Hepatocyte (in vitro differentiated cells): ENCODE data around the gene CPVL. TPM values are rescaled to one million over a fixed set of nuclear protein-coding genes. Genes with fewer than 3 reads are reported as not detected.

Source experiments
- DNase-seq: peaks from one replicate; pipeline ENCODE4 v3.0.0-alpha.2; 2016; ENCODE audit warnings: low spot score
- H2AFZ ChIP-seq: fragments of 200-600 bp; sonication (generic); 2 replicates; pipeline ENCODE4 v1.6.0; 2016; ENCODE audit warnings: antibody characterized with exemption, mild to moderate bottlenecking
- H3K27ac ChIP-seq: fragments of 200-600 bp; sonication (generic); 2 replicates; pipeline ENCODE4 v1.5.1; 2016; ENCODE audit warnings: mild to moderate bottlenecking
- H3K27me3 ChIP-seq: fragments of 200-600 bp; sonication (generic); 2 replicates; pipeline ENCODE4 v1.6.1; 2016
- H3K36me3 ChIP-seq: fragments of 200-600 bp; sonication (generic); replicated peaks from 2 replicates; pipeline ENCODE4 v1.5.1; 2016; ENCODE audit warnings: low read depth; ENCODE audit not compliant: insufficient read depth
- H3K4me1 ChIP-seq: fragments of 200-600 bp; sonication (generic); 2 replicates; pipeline ENCODE4 v1.5.1; 2016; ENCODE audit warnings: mild to moderate bottlenecking, moderate library complexity; ENCODE audit not compliant: insufficient read depth
- H3K4me2 ChIP-seq: fragments of 200-600 bp; sonication (generic); 2 replicates; pipeline ENCODE4 v1.6.0; 2016
- H3K4me3 ChIP-seq: fragments of 200-600 bp; sonication (generic); 2 replicates; pipeline ENCODE4 v1.5.1; 2016; ENCODE audit warnings: mild to moderate bottlenecking
- H3K79me2 ChIP-seq: fragments of 200-600 bp; sonication (generic); 2 replicates; pipeline ENCODE4 v1.6.0; 2017; ENCODE audit warnings: mild to moderate bottlenecking
- H3K9me2 ChIP-seq: fragments of 200-600 bp; sonication (generic); replicated peaks from 2 replicates; pipeline ENCODE4 v1.6.0; 2017; ENCODE audit warnings: mild to moderate bottlenecking; ENCODE audit not compliant: insufficient read depth
- H3K9me3 ChIP-seq: fragments of 200-600 bp; sonication (generic); 2 replicates; pipeline ENCODE4 v1.5.1; 2016; ENCODE audit warnings: low read depth, mild to moderate bottlenecking
- H4K20me1 ChIP-seq: fragments of 200-600 bp; sonication (generic); 2 replicates; pipeline ENCODE4 v1.6.0; 2016; ENCODE audit warnings: mild to moderate bottlenecking; ENCODE audit not compliant: insufficient read depth, poor library complexity, severe bottlenecking
- CTCF ChIP-seq: fragments of 200-600 bp; sonication (generic); IDR thresholded peaks from 2 replicates; pipeline ENCODE4 v1.5.1; 2016; ENCODE audit warnings: antibody characterized with exemption, mild to moderate bottlenecking; ENCODE audit not compliant: poor library complexity
- EZH2 ChIP-seq: fragments of 200-600 bp; sonication (generic); IDR thresholded peaks from 2 replicates; pipeline ENCODE4 v1.6.1; 2016; ENCODE audit warnings: antibody characterized with exemption, mild to moderate bottlenecking, borderline replicate concordance
- EZH2phosphoT487 ChIP-seq: fragments of 200-600 bp; sonication (generic); IDR thresholded peaks from one replicate; pipeline ENCODE4 v1.6.1; 2018; ENCODE audit warnings: antibody characterized with exemption, mild to moderate bottlenecking, low read depth, moderate library complexity; ENCODE audit not compliant: unreplicated experiment, severe bottlenecking
- WGBS: methylation state at CpG from one replicate; pipeline ENCODE4 v1.1.6; 2016; ENCODE audit warnings: low lambda C conversion rate; ENCODE audit errors: missing lambda C conversion rate; 5-methylcytosine and 5-hydroxymethylcytosine counted together
- polyA plus RNA-seq: library from polyadenylated mRNA; unstranded; fragments of >200 nt; fragmentation: Nextera tagmentation; extraction: Ambion mirVana; gene quantifications from 2 replicates; pipeline ENCODE4 v1.2.1, GENCODE V29; 2016
- total RNA-seq: library from RNA; depleted of rRNA; stranded (reverse); fragments of >200 nt; gene quantifications from 2 replicates; pipeline ENCODE4 v1.2.3, GENCODE V29; 2014

CPVL gene
- total and polyA plus RNA-seq, 2 experiments from 2014 or later = 26.2 to 36.3 TPM

GRCh38 chr7:29065181-29065857, 81.0 kb downstream of the CPVL start:
- H3K27me3 ChIP-seq = no peaks in the 10 kb centered on the region
- no peaks in the 10 kb centered on the region for H3K9me2 ChIP-seq
- H3K4me1 ChIP-seq = no peaks in the 10 kb centered on the region
- no peaks in the 10 kb centered on the region for H3K36me3 ChIP-seq
- TF ChIP-seq CTCF (no peak), EZH2phosphoT487 (no peak), EZH2 (no peak)
- H3K9me3 ChIP-seq = no peaks in the 10 kb centered on the region
- WGBS = 58% methylated on average over 5 of the region's 5 CpGs
- H4K20me1 ChIP-seq = no peaks in the 10 kb centered on the region
- DNase-seq = no peak
- H3K27ac ChIP-seq = no peak overlapping the region
- H3K4me3 ChIP-seq = no peak overlapping the region
- no peaks in the 10 kb centered on the region for H3K79me2 ChIP-seq
- H3K4me2 ChIP-seq = no peak overlapping the region
- H2AFZ ChIP-seq = no peak overlapping the region

- no peaks in the 10 kb centered on the region for H3K27me3 ChIP-seq
Observed at GRCh38 chr7:29063872-29064271, 82.5 kb downstream of the CPVL start.

DNA sequence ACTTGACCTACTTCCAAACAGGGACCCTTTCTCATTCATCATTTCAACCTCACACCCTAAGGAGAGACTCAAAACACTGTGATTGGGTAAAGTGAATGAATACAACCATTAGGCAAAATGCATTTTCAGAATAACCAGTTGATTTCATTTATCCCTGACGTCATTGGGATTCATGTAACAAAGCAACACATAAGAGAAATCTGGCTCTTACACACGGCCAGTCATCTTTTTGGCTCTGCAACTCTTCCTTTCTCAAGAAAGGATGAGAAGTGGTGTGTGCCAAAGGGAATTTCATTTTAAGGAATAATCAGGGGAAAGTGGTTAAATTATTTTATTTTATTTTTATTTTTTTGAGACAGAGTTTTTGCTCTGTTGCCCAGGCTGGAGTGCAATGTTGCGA, 83.1 kb downstream of the CPVL start:
- TF ChIP-seq CTCF (no peak), EZH2 (no peak), EZH2phosphoT487 (no peak)
- no peak overlapping the region for H3K27ac ChIP-seq
- H3K4me3 ChIP-seq = no peak overlapping the region
- WGBS = 93% methylated on average over 3 of the region's 3 CpGs
- H3K36me3 ChIP-seq = no peaks in the 10 kb centered on the region
- H3K4me1 ChIP-seq = no peaks in the 10 kb centered on the region
- no peak for DNase-seq
- H3K4me2 ChIP-seq = no peak overlapping the region
- H4K20me1 ChIP-seq = no peaks in the 10 kb centered on the region
- no peaks in the 10 kb centered on the region for H3K9me2 ChIP-seq
- H2AFZ ChIP-seq = no peak overlapping the region
- no peaks in the 10 kb centered on the region for H3K79me2 ChIP-seq
- no peaks in the 10 kb centered on the region for H3K9me3 ChIP-seq
- H3K27me3 ChIP-seq = no peaks in the 10 kb centered on the region

More at GRCh38 chr7:29063872-29064271, 82.5 kb downstream of the CPVL start:
- TF ChIP-seq EZH2 = no peak
- TF ChIP-seq EZH2phosphoT487 = no peak
- no peak for TF ChIP-seq CTCF
- DNase-seq = no peak
- Histone ChIP-seq H3K9me2 (no peaks in the 10 kb centered on the region), H3K4me3 (no peak overlapping the region), H3K79me2 (no peaks in the 10 kb centered on the region), H3K4me2 (no peak overlapping the region), H3K9me3 (no peaks in the 10 kb centered on the region), H4K20me1 (no peaks in the 10 kb centered on the region), H3K27ac (no peak overlapping the region), H3K4me1 (no peaks in the 10 kb centered on the region), H3K36me3 (no peaks in the 10 kb centered on the region), H2AFZ (no peak overlapping the region)
- WGBS = 63% methylated on average over 2 of the region's 2 CpGs
